Ramos (cell line): ENCODE data around the gene SNED1.

Experiments
- in situ Hi-C: fragments of 300-500 bp; cut with MboI; formaldehyde crosslinking; loops from one replicate; pipeline ENCODE4 v1.14.3; 2022; ENCODE audit warnings: low sequenced_read_pairs; ENCODE audit not compliant: unreplicated experiment

SNED1 gene

DNA sequence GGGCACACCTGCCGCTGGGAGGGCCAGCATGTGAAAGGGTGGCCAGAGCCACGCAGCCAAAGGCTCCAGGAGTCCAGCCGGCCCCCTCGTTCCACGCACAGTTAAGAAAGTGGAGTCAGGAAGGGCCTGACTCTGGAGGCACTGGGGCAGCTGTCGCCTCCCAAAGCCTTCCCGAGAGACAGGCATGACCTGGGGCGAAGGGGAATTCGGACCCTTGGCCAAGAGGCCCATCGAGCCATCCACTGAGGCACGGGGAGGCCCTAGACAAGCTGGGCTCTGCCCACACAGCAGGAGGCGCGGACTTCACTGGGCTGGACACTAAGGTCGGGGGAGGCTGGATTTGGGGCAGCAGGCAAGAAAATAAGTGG lies 38.5 kb upstream of the SNED1 start:
- in situ Hi-C loops = no loop called here

DNA sequence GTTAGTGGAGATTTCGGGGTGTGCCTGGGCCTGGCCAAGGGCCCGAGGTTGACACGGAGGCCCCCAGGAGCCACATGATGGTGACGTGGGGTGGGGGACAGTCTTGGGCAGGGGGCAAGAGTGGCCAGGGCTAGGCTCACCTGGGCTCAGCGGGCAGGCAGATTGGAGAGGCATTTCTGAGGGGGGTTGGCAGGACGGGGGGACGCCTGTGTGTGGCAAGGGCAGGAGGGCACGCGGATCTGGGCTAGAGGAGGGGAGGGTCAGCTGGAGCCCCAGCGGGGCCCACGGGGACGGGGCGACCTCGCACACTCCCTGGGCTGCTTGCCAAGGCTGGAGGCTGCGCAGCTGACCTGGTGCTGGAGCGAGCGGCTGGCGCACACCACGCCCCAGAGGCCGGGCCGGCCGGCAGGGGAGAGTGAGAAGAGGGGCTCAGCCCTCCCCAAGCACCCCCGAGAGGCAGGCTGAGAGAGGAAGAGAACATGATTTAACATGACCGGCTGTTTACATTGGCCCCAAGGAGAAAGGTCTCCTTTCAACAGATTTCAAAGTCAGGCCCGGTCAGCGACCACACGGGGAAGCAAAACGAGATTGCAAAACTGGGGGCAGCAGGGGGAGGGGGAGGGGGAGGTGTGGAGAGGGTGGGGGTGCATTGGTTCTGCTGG lies 38.0 kb upstream of the SNED1 start:
- in situ Hi-C loops = no loop called here

DNA sequence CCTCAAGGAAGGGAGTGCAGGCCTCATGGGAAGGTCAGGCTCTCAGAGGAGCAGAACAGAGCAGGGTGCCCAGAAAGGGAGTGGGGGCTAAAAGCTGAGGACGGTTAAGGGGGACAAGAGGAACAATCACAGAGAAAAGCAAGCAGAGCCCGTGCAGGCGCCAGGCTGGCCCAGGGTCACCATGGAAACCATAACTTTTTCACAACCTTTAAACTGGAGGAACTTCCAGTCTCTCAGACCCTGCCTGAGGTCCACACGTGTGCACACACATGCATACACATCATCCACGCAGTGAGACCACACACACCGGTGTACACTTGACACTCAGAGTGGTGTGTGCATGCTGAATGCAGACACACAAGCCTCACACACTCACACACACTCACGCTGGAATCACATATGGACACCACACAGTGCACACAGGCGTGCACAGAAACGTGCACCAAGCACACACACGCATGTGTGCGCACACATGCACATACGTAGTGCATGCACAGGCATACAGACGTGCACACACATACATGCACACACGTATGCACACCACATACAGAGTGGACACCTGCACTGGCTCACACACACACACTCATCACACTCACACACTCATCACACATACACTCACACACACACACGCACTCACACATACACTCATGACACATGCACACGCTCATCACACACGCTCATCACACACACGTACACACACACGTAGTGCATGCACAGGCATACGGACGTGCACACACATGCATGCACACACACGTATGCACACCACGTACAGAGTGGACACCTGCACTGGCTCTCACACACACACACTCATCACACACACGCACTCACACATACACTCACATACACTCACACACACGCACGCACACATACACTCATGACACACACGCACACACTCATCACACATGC lies 37.2 kb upstream of the SNED1 start:
- in situ Hi-C loops = no loop called here

DNA sequence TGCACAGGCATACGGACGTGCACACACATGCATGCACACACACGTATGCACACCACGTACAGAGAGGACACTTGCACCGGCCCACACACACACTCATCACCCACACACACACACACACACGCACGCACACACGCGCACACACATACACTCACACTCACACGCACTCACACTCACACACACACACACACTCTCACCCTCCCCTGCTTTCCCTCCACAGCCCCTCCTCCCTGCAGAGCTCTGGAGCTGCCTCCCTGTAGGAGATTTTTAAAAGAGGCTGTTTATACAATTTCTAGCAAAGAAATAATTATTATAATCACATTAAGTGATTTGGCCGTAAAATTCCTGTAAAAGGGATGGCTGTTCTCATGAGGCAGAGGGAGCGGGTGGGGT lies 36.5 kb upstream of the SNED1 start:
- in situ Hi-C loops = no loop called here

DNA sequence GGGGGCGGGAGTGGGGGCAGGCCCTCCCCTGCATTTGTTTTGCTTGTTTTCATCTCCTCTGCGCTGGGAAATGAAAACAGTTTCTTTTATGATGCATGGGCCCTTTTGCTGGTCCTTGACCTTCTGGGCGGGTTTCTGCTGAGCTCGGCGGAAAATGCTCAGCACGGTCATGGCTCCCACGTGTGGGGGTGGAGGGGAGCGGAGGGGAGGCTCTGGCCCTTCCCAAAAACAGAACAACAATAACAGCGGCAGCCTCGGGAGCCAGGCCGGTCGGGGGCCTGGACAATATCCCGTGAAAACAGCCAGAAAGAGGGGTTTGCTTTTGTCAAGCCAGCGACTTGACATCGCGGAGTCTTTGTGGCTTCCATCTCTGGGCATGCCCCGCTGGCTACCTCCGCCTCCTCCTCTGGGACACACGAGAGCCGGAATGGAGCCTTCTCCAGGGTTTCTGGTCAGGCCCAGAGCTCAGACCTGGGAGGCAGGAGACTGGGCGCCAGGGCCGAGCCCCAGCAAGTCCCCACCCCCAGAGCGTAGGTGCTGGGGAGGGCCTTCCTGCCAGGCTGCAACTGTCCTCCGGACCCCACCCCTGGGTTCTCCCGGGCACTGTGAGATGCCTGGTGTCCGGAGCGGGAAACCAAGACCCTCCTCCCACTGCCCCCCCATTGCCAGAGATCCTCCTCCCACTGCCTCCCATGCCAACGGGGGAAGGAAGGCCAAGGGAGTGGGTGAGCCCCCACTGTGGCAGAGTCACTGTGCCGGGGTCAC lies 35.9 kb upstream of the SNED1 start:
- in situ Hi-C loops = no loop called here

DNA sequence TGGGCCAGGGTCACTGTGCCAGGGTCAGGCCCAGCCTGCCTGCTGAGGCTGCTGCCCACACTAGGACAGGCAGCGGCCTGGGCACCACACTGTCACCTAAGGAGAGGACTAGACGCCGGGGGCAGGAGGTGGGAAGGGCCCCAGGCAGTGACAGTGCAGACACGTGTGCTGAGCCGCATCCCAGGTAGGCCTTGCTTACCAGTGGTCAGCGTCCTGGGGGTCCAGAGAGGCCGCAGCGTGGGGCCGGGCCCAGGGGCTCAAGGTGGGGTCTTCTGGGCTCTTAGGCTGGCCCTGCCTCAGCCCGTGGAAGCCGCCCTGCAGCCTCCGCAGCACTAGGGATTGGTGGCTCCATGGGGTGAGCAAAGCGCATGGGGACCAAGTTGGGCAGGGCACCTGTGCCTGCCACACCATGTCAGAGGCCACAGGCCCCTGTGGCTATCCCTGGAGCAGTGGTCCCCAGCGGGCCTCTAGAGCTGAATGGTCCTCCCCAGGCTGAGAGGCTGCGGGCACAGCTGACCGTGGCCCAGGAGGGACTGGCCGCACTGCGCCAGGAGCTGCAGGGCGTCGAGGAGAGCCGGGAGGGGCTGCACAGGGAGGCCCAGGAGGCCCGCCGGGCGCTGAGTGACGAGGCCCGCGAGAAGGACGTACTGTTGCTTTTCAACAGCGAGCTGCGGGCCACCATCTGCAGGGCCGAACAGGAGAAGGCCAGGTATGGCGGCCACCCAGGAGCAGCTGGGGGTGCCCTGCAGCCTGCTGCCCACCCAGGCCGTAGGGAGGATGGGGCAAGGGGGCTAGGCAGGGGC lies 35.2 kb upstream of the SNED1 start:
- in situ Hi-C loops = no loop called here

DNA sequence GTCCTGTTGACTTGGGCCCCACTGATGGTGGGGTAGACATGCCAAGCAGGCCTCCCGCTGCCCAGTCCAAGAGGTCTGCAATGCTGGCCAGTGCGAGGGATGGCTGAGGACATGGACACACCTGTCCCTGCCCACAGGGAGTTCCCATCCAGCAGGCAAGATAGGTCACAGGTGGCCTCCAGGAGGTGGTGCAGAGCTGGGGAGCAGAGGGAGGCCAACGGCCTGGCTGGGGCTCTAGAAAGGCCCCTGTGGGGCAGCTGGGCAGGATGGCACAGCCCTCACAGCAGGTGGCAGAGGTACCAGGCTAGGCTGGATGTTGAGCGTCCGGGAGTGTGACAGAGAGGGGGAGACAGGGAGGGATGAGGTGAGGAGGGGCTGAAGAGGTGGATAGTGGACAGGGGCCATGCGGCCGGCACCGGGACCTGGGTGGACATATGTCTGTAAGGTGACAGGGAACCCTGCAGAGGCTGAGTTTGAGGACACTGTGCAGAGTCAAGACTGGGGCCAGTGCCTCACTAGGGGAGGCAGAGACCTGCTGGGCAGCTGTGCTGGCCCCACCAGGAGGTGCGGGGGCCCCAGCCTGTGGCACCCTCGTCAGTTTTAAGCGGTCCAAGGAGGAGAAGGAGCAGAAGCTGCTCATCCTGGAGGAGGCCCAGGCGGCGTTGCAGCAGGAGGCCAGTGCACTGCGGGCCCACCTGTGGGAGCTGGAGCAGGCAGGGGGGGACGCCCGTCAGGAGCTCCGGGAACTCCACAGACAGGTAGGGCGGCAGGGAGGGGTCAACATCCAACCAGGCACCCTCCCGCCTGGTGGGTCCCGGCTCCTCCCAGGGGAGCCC lies 34.3 kb upstream of the SNED1 start:
- in situ Hi-C loops = no loop called here

DNA sequence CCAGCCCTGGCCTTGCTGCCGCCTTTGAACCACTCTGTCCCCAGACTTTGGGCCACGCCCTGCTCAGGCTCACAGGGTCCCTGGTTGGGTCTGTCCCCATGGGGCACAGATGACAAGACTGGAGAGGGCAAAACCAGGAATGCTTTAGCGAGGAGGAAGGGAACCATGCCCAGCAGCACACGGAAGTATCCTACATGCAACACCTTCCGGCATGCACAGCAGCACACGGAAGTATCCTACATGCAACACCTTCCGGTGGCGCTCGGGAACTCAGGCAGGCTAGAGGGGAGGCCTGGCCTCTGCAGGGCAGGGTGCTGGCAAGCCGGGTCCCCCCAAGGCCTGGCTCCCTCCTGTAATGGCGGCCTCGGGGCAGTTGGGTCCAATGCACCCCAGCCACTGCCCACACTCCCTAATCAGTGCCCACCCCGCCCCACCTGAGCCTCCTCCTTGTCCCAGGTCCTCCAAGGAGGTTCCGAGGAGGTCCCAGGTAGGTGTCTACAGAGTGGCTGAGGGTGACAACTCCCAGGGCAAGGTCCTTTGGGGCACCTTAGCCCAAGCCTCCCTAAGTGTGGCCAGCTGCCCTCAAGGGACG lies 33.6 kb upstream of the SNED1 start:
- in situ Hi-C loops = no loop called here

DNA sequence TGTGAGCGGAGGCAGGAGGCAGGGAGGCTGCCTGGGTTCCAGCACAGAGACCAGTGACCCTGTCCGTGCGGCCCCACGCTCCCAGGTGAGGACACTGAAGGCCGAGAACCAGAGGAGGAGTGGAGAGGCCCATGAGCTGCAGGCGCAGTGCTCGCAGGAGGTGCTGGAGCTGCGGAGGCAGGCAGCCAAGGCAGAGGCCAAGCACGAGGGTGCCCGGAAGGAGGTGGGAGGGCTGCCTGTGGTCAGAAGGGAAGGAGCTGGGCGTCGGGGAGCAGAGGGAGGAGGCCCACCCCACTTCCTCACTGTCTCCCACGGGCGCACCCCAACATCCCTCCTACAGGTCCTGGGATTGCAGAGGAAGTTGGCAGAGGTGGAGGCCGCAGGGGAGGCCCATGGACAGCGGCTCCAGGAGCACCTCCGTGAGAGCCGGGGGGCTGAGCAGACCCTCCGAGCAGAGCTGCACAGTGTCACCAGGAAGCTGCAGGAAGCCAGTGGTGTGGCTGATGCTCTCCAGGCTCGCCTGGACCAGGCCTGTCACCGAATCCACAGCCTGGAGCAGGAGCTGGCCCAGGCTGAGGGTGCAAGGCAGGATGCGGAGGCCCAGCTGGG lies 33.0 kb upstream of the SNED1 start:
- in situ Hi-C loops = no loop called here

DNA sequence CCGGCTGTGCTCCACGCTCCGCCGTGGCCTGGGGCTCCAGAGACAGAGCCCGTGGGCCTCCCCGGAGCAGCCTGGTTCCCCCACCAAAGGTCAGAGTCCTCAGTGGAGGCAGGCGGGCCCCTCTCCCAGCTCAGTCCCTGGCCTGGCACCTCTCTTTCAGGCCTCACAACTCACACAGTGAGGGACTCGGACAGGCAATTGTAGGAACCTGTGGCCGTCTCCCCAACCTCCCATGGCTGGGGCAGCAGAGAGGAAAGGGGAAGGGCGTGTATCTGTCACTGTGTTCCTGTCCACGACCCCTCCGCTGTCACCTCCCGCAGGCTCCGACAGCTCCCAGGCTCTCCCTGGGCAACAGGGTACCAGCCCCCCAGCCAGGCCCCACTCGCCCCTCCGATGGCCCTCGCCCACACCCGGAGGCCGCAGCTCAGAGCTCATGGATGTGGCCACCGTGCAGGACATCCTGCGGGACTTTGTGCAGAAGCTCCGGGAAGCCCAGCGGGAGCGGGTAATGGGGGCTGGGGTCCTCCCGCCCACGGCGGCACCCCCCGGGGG lies 32.4 kb upstream of the SNED1 start:
- in situ Hi-C loops = no loop called here

DNA sequence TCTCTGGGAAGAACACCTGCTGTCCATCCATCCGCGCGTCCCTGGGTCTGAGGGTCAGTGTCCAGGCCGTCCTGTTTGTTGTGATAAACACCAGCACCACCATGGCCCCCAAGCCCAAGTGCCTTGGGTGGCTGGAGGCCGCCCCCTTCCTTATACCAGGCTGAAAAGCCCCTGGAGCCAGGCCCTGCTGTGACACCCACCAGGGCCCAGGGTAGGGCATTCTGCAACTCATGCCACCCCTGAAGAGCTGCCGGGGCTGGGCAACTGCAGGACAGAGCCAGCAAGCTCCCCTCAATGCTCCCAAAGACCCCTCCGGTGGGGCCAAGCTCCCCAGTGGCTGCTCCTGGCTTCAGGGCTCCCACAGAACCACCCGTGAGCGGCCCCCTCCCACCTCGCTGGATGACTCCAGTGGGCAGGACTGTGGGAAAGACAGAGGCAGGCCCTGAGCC lies 31.9 kb upstream of the SNED1 start:
- in situ Hi-C loops = no loop called here

DNA sequence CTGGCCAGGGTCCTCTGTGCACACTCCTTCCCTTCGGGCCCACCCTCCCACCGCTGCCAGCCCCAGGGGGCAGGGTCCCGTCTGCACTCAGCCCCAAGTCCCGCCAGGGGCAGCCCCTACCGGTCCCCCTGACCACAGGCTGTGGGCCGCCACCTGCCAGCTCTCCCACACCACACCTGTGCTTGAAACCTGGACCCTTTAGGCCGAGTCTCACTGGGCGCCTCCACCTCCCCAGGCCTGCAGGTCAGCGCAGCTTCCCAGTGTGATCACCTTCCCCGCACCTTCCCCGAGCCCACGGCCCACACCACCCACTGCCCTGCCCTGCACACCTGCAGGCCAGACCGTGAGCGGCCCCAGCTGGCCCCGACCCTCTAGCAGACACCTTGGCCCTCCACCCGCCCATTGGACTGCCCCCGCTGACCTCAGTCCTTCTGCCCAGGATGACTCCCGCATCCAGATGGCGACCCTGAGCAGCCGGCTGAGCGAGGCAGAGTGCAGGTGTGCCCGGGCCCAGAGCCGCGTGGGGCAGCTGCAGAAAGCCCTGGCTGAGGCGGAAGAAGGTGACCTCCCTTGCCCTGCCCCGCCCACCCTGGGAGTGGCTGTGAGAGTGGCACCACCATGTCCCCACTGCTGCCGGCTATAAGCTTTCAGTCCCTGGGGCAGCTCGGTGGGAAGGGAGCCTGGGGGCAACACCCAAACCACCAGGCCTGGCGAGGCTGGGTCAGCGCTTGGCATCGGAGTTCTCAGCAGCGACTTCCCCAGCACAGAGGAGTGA lies 31.3 kb upstream of the SNED1 start:
- in situ Hi-C loops = no loop called here

DNA sequence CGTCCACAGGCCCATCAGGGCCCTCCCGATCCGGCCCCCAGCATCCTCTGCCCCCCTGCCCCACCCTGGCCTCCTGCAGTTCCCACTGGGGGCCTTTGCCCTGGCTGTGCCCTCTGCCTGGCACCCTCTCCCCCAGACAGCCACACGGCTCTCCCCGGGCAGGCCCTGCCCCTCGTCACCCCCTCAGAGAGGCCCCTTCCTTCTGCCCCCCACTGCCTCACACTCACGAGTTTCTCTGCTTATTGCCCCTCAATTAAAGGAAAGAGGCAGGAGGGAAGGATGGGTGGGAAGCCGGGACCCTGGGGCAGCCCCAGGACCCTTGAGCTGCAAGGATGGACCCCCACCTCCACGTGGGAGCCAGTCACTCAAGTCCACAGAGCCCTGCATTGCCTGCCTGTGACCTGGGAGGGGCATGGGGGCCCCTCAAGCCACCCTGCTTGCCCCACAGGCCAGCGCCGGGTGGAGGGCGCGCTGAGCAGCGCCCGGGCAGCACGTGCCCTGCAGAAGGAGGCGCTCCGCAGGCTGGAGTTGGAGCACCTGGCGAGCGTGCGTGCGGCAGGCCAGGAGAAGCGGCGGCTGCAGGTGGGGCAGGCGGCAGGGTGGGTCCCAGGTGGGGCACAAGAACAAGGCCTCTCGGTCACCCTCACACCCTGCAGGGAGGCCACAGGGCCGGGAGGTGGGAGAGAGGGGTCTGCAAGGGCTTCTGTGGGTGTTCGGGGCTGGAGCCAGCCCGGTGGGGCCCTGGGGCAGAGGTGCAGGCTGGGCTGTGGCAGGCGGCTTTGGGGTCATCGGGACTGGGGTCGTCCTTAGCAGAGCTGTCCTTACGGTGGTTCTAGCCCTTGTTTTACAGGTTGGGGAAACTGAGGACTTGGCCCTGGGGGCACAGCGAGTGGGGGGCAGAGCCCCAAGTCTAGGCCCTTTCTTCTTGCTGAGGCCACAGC lies 30.5 kb upstream of the SNED1 start:
- in situ Hi-C loops = no loop called here

DNA sequence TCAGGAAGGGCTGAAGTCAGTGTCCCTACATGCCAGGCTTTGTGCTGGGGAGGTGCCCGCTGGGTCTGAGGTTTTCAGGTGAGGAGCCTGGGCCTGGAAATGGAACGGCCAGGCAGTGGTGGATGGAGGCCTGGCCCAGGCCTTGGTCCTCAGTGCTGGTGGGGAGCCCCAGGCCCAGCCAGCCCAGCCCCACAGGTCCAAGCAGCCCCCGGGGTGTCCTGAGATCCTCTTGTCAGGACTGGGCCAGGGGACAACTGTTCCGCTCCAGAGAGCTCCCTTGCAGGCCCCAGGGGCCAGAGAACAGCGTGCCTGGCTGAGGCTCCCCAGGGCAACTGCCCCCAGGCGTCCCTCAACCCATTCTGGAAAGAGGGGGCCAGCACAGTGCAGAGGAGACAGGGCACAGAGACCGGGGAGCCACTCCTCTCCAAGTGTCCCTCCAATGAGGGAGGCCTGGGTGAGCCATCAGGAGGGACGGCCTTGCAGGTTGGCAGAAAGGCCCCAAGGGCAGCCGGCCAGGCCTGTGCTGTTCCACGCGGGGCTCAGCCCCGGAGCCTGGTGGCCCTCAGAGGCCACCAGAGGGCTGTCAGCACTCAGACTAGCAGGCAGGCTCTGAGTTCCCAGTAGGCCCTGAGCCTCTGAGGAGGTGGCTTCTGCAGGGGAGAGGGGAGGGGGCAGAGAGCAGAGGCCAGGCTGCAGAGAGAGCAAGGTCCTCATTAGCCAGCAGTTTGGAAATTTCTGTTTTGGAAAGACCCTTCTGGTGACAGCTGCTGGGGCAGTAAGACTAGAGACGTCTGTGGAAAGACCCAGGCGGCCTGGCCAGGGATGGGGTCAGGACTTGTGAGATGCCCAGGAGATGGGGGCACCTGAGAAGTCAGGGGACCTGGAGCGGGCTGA lies 29.4 kb upstream of the SNED1 start:
- in situ Hi-C loops = no loop called here

DNA sequence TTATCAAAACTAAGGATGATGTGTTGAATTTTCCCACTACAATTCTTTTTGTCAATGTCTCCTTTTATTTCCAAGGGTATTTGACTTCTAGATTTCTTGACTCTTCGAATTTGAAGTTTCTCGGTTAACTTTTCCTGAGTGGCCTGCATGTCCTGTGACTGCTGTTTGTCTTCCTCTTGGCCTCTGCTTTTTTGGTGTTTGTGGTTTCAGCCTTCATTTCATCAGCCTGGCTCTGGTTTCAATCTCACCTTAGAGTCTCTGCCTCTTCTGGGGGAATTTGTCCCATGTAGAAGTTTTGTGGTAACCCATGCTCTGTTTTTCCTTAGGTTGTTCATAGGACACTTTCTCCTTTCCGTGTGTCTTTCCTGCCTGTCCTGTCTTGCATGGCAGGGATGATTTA lies 28.3 kb upstream of the SNED1 start:
- in situ Hi-C loops = no loop called here

DNA sequence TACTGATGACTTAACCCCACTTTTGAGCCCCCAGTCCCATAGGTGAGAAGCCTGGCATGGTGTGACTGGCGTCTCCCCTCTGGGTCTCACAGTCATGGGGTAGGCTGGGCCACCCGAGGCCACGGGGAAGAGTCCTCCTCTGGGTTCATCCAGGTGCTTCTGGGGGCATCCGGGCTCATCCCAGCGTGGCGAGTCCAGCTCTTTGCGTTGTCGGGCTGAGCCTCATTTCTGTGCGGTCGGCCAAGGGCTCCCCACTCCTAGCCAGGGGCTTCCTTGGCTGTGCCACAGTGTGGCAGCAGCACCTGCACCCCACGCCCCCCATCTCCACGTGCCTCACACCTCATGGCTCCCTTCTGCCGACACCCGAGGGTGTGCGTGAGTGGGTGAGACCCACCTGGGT lies 27.6 kb upstream of the SNED1 start:
- in situ Hi-C loops = no loop called here
